HepG2 (cell line): Measurements from ENCODE around the gene GBA2. TPM values are rescaled to one million over a fixed set of nuclear protein-coding genes. Genes with fewer than 3 reads are reported as not detected.
A peak's percentile ranks its signal among the peaks of the same experiment; 100 is the strongest.

ENCODE experiments used
- KDM4B ChIP-seq: sonication (generic); formaldehyde crosslinking; IDR thresholded peaks from 2 replicates; pipeline ENCODE4 v1.4.0; 2020; ENCODE audit warnings: missing genetic modification reagents
- NCOR1 ChIP-seq: fragments of 200-600 bp; sonication (generic); IDR thresholded peaks from 2 replicates; pipeline ENCODE4 v1.7.0; 2017; ENCODE audit warnings: antibody characterized with exemption, low read length, borderline replicate concordance
- PRPF4 ChIP-seq: fragments of 200-400 bp; formaldehyde crosslinking; IDR thresholded peaks from 2 replicates; pipeline ENCODE4 v1.6.1; 2016; ENCODE audit warnings: low read length, low read depth; ENCODE audit not compliant: poor library complexity, severe bottlenecking
- WIZ ChIP-seq: sonication (generic); formaldehyde crosslinking; IDR thresholded peaks from 2 replicates; pipeline ENCODE4 v1.5.1; 2020; ENCODE audit warnings: mild to moderate bottlenecking, missing genetic modification reagents
- ZFP36L2 ChIP-seq: sonication (generic); formaldehyde crosslinking; IDR thresholded peaks from 2 replicates; pipeline ENCODE4 v1.4.0; 2020; ENCODE audit warnings: missing genetic modification reagents
- ZNF367 ChIP-seq: sonication (generic); formaldehyde crosslinking; IDR thresholded peaks from 2 replicates; pipeline ENCODE4 v1.4.0; 2020; ENCODE audit warnings: missing genetic modification reagents, borderline replicate concordance
- ZNF746 ChIP-seq: sonication (generic); formaldehyde crosslinking; IDR thresholded peaks from 2 replicates; pipeline ENCODE4 v1.8.0; 2022; ENCODE audit warnings: mild to moderate bottlenecking, missing genetic modification reagents
- ZNF75D ChIP-seq: sonication (generic); formaldehyde crosslinking; IDR thresholded peaks from 2 replicates; pipeline ENCODE4 v1.8.1; 2023; ENCODE audit warnings: missing genetic modification reagents, mild to moderate bottlenecking, borderline replicate concordance
- polyA plus RNA-seq, 8 experiments: library from polyadenylated mRNA; depleted of rRNA in 3 of 8; stranded (reverse) in 7 of 8; unstranded in 1 of 8; fragments of >200 nt; fragmentation: Illumina TruSeq in 4 of 8; extraction: Trizol in 4 of 8; gene quantifications; 2 replicates each; pipeline versions ENCODE4 v1.2.1 to v1.2.3, GENCODE V29; 2011 to 2016; ENCODE audit warnings: low read depth in 4 of 8, missing spikeins in 1 of 8, mixed read lengths in 1 of 8; ENCODE audit not compliant: insufficient read depth in 1 of 8
- total RNA-seq, 5 experiments: library from RNA; depleted of rRNA; stranded (reverse); fragments of >200 nt; fragmentation: Illumina TruSeq; extraction: Trizol; gene quantifications; 2 replicates each; pipeline ENCODE4 v1.2.3, GENCODE V29; 2016; ENCODE audit warnings: low read depth in 1 of 5
- TF ChIP-seq, protein P1 (sequence below): sonication (generic); formaldehyde crosslinking; IDR thresholded peaks from 2 replicates; pipeline ENCODE4 v1.4.0; 2020; ENCODE audit warnings: missing genetic modification reagents
- TF ChIP-seq, protein P2 (sequence below): sonication (generic); formaldehyde crosslinking; IDR thresholded peaks from 2 replicates; pipeline ENCODE4 v1.9.0; 2021; ENCODE audit warnings: mild to moderate bottlenecking, missing genetic modification reagents
- TF ChIP-seq, protein P3 (sequence below): sonication (generic); formaldehyde crosslinking; IDR thresholded peaks from 2 replicates; pipeline ENCODE4 v1.4.0; 2020; ENCODE audit warnings: missing genetic modification reagents
- TF ChIP-seq, protein P4 (sequence below): sonication (generic); formaldehyde crosslinking; IDR thresholded peaks from 2 replicates; pipeline ENCODE4 v1.4.0; 2020; ENCODE audit warnings: mild to moderate bottlenecking, missing genetic modification reagents
- TF ChIP-seq, protein P5 (sequence below): fragments of 450-650 bp; IDR thresholded peaks from 2 replicates; pipeline ENCODE4 v1.6.1; 2017

GBA2 gene
- total and polyA plus RNA-seq, 2 of the 13 experiments (the other 11 are each of a cell fraction or from before 2014, with no cell fraction given), result 37.5 to 86.1 TPM

DNA sequence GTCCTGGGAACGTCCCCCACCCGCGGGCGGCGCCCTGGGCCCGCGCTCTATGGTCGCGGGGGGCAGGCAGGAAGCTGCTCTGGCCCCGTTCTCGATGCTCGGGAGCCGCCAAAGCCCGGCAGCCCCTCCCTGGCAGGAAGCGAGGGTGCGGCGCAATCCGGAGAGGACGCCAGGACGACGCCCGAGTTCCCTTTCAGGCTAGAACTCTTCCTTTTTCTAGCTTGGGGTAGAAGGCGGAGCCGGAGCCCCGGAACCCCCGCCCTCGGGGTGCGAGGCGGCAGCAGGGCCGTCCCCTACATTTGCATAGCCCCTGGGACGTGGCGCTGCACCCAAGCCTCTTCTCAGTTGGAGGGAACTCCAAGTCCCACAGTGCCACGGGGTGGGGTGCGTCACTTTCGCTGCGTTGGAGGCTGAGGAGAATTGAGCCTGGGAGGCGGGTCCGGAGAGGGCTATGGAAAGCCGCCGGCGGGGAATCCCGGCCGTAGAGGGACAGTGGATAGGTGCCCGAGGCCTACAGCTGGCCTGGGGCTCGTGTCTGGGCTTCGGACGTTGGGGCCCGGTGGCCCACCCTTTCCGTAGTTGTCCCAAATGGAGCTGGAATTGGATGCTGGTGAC is 16.7 kb downstream of the GBA2 start, which contains the start of the genes CREB3 and TLN1 (continued):
- TF ChIP-seq, protein P1, sequence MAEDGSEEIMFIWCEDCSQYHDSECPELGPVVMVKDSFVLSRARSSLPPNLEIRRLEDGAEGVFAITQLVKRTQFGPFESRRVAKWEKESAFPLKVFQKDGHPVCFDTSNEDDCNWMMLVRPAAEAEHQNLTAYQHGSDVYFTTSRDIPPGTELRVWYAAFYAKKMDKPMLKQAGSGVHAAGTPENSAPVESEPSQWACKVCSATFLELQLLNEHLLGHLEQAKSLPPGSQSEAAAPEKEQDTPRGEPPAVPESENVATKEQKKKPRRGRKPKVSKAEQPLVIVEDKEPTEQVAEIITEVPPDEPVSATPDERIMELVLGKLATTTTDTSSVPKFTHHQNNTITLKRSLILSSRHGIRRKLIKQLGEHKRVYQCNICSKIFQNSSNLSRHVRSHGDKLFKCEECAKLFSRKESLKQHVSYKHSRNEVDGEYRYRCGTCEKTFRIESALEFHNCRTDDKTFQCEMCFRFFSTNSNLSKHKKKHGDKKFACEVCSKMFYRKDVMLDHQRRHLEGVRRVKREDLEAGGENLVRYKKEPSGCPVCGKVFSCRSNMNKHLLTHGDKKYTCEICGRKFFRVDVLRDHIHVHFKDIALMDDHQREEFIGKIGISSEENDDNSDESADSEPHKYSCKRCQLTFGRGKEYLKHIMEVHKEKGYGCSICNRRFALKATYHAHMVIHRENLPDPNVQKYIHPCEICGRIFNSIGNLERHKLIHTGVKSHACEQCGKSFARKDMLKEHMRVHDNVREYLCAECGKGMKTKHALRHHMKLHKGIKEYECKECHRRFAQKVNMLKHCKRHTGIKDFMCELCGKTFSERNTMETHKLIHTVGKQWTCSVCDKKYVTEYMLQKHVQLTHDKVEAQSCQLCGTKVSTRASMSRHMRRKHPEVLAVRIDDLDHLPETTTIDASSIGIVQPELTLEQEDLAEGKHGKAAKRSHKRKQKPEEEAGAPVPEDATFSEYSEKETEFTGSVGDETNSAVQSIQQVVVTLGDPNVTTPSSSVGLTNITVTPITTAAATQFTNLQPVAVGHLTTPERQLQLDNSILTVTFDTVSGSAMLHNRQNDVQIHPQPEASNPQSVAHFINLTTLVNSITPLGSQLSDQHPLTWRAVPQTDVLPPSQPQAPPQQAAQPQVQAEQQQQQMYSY (CRISPR knock-in tag), result peak; percentile 89
- TF ChIP-seq, protein P2, sequence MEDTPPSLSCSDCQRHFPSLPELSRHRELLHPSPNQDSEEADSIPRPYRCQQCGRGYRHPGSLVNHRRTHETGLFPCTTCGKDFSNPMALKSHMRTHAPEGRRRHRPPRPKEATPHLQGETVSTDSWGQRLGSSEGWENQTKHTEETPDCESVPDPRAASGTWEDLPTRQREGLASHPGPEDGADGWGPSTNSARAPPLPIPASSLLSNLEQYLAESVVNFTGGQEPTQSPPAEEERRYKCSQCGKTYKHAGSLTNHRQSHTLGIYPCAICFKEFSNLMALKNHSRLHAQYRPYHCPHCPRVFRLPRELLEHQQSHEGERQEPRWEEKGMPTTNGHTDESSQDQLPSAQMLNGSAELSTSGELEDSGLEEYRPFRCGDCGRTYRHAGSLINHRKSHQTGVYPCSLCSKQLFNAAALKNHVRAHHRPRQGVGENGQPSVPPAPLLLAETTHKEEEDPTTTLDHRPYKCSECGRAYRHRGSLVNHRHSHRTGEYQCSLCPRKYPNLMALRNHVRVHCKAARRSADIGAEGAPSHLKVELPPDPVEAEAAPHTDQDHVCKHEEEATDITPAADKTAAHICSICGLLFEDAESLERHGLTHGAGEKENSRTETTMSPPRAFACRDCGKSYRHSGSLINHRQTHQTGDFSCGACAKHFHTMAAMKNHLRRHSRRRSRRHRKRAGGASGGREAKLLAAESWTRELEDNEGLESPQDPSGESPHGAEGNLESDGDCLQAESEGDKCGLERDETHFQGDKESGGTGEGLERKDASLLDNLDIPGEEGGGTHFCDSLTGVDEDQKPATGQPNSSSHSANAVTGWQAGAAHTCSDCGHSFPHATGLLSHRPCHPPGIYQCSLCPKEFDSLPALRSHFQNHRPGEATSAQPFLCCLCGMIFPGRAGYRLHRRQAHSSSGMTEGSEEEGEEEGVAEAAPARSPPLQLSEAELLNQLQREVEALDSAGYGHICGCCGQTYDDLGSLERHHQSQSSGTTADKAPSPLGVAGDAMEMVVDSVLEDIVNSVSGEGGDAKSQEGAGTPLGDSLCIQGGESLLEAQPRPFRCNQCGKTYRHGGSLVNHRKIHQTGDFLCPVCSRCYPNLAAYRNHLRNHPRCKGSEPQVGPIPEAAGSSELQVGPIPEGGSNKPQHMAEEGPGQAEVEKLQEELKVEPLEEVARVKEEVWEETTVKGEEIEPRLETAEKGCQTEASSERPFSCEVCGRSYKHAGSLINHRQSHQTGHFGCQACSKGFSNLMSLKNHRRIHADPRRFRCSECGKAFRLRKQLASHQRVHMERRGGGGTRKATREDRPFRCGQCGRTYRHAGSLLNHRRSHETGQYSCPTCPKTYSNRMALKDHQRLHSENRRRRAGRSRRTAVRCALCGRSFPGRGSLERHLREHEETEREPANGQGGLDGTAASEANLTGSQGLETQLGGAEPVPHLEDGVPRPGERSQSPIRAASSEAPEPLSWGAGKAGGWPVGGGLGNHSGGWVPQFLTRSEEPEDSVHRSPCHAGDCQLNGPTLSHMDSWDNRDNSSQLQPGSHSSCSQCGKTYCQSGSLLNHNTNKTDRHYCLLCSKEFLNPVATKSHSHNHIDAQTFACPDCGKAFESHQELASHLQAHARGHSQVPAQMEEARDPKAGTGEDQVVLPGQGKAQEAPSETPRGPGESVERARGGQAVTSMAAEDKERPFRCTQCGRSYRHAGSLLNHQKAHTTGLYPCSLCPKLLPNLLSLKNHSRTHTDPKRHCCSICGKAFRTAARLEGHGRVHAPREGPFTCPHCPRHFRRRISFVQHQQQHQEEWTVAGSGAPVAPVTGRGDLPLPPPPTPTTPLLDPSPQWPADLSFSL (CRISPR knock-in tag), result no peak
- TF ChIP-seq KDM4B (CRISPR knock-in tag) (peak; percentile 78; the same call in 1 of the 2 replicates), ZFP36L2 (CRISPR knock-in tag) (no peak), NCOR1 (peak; percentile 44; the same call in 1 of the 2 replicates), PRPF4 (no peak), ZNF746 (CRISPR knock-in tag) (no peak; the same call in 1 of the 2 replicates), ZNF367 (no peak; the same call in 1 of the 2 replicates), ZNF75D (CRISPR knock-in tag) (no peak), WIZ (CRISPR knock-in tag) (no peak)
- TF ChIP-seq, protein P3, sequence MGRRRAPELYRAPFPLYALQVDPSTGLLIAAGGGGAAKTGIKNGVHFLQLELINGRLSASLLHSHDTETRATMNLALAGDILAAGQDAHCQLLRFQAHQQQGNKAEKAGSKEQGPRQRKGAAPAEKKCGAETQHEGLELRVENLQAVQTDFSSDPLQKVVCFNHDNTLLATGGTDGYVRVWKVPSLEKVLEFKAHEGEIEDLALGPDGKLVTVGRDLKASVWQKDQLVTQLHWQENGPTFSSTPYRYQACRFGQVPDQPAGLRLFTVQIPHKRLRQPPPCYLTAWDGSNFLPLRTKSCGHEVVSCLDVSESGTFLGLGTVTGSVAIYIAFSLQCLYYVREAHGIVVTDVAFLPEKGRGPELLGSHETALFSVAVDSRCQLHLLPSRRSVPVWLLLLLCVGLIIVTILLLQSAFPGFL, result no peak
- TF ChIP-seq, protein P4, sequence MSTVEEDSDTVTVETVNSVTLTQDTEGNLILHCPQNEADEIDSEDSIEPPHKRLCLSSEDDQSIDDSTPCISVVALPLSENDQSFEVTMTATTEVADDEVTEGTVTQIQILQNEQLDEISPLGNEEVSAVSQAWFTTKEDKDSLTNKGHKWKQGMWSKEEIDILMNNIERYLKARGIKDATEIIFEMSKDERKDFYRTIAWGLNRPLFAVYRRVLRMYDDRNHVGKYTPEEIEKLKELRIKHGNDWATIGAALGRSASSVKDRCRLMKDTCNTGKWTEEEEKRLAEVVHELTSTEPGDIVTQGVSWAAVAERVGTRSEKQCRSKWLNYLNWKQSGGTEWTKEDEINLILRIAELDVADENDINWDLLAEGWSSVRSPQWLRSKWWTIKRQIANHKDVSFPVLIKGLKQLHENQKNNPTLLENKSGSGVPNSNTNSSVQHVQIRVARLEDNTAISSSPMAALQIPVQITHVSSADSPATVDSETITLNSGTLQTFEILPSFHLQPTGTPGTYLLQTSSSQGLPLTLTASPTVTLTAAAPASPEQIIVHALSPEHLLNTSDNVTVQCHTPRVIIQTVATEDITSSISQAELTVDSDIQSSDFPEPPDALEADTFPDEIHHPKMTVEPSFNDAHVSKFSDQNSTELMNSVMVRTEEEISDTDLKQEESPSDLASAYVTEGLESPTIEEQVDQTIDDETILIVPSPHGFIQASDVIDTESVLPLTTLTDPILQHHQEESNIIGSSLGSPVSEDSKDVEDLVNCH (CRISPR knock-in tag), result no peak
- TF ChIP-seq, protein P5, sequence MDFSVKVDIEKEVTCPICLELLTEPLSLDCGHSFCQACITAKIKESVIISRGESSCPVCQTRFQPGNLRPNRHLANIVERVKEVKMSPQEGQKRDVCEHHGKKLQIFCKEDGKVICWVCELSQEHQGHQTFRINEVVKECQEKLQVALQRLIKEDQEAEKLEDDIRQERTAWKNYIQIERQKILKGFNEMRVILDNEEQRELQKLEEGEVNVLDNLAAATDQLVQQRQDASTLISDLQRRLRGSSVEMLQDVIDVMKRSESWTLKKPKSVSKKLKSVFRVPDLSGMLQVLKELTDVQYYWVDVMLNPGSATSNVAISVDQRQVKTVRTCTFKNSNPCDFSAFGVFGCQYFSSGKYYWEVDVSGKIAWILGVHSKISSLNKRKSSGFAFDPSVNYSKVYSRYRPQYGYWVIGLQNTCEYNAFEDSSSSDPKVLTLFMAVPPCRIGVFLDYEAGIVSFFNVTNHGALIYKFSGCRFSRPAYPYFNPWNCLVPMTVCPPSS, result no peak
